HG03378 (cell line): ENCODE measurements around the gene RERG.

Experiments used
- ATAC-seq: cut with Tn5 transposase; IDR thresholded peaks from one replicate; pipeline ENCODE4 v1.9.1; 2021; ENCODE audit warnings: mild to moderate bottlenecking, moderate library complexity; ENCODE audit not compliant: unreplicated experiment

The RERG gene

DNA sequence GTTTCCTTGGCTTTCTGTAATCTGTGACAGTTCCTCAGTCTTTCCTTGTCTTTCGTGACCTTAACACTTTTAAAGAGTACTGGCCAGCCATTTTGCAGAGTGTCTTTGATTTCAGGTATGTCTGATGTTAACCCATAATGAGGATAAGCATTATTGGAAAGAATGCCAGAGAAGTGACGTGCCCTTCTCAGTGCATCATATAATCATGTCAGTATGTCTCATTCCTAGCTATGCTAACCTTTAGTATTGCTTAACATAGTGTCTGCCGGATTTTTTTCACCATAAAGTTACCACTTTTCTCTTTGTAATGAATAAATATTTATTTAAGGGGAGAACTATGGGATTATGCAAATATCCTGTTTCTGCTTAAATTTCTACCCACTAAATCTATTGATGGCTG is 28.5 kb downstream of the RERG start:
- no peak for ATAC-seq

- no peak for ATAC-seq
These were observed 33.1 kb downstream of the RERG start for GRCh38 chr12:15188127-15188526.

- ATAC-seq = no peak
These were observed 34.6 kb downstream of the RERG start for GRCh38 chr12:15186597-15186996.

GRCh38 chr12:15184484-15184883 is 36.7 kb downstream of the RERG start:
- no peak for ATAC-seq

GRCh38 chr12:15183821-15184220 is 37.4 kb downstream of the RERG start:
- no peak for ATAC-seq

DNA sequence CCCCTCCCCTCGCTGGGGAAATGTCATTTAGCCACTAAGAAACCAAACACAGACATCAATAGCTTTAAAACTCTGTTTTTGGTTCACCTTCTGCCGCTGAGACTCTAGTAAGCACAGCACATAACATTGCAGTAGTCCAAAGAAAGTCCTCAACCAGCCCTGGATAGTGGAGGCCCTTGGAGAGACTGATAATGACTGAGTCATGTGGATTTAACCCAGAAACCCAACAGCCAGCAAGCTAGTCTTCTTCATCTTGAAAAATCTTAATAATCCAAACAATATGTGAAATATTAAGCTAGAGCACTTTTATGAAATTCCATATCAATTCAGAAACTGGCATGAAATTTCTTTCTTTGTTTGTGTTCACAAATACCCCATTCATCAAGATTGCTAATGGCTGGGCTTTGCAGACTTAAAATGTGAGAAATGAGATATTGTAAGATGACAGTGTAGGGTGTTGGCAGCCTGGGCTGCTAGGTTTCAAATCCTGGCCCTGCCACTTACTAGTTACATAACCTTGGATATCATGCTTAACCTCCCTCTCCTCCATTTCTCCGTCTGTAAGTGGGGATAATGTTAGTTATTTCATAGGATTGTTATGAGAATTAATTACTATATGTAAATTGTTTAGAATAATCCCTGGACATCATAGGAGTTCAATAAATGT is 40.1 kb downstream of the RERG start:
- ATAC-seq = no peak

DNA sequence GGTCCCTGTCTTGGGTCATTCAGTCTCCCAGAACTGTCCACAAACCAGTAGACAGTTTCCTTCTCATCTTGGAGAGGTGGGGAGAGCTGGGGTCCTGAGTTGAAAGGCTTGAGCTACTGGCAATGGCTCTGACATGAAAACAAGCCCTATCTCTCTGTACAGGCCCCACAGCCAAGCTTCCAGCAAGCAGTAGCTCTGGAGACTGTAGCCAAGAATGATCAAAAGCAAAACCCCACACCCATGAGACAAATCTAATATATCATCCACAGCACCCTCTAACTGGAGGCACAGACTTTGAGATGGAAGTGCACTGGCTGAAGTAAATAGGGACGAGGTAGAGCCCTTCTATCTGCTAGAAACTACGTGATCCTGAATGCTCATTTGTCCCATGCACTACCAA is 40.9 kb downstream of the RERG start:
- no peak for ATAC-seq

GRCh38 chr12:15179672-15180071 is 41.5 kb downstream of the RERG start:
- no peak for ATAC-seq

- ATAC-seq = no peak
These were observed 48.1 kb downstream of the RERG start for GRCh38 chr12:15173142-15173541.

DNA sequence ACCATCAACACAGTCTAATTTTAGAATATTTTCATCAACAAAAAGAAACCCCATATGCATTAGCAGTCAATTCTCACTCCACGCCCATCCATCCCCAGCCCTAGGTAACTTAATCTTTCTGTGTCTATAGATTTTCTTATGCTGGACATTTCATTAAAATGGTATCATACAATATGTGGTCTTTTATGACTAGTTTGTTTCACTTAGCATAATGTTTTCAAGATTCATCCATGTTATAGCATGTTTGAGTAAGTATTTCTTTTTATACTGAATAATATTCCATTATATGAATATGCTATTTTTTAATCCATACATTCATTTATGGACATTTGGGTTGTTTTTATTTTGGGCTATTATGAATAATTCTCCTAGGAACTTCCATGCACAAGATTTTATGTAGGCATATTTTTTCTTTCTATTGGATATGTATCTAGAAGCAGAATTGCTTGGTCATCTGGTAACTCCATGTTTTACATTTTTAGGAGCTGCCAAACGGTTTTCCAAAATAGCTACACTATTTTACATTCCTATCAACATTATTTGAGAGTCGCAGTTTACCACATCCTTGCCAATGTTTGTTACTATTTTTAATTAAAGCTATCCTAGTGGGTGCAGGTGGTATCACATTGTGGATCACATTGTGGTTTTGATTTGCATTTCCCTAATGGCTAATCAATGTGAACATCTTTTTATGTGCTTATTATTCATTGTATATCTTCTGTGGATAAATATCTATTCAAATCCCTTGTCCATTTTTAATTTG is 49.0 kb downstream of the RERG start:
- no peak for ATAC-seq

- ATAC-seq = no peak
These were observed 50.1 kb downstream of the RERG start for GRCh38 chr12:15171012-15171655.

DNA sequence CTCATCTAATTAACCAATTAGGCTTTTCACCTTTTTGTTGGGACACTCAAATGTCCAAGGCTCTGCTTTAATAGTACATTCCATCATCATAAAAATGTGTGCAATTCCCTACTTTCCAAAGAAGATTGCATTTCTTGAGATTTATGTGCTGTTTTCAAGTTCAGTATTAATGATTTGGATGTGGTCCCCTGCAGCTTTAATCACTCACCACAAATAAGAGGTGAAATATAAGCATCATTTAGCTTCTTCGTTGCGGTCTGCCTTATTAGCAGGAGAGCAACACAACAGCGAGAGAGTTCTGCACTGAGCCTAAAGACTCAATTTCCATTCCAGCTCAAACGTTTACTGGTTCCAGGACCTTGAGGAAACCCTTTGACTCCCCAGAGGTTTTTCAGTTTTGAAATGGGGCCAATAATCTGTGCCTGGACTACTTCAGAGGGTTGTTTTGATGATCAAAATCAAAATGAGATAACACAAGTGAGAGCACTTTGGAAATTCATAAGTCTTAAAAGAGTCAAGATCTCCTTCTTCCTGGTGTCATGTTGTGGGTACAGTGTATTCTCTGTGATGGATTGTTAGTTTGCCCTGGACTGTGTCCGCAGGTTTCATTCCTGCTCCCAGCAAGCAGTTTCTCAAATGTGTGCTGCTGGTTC is 53.1 kb downstream of the RERG start:
- ATAC-seq = no peak

DNA sequence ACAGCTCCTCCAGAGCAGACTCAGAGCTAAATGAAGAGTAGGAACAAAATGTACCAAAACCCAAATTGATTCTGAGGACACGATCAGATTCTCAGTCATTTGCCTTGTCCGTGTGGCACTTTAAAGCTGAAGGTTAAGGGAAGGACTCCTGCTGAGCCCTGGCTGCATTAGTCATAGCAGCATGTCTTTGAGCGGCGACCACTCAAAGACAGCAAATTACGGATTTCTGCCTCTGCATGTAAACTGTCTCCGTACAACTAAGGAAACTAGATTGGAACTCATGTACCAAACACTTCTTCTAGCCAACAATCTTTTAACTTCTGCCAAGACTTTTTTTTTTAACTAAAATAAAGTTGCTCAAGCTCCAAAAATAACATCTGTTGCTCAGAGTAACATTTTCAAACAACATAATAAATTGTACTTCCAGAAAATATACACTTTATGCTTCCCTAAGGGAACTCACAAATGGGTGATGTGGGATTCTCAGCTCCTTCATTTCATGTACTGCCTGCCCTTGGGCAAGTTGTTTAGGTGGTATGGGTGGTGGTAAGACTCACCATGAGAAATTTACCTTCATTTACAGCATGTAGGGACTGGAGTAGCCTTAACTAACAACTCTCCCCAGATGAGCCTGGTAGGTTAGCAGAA is 56.1 kb downstream of the RERG start:
- ATAC-seq = no peak

DNA sequence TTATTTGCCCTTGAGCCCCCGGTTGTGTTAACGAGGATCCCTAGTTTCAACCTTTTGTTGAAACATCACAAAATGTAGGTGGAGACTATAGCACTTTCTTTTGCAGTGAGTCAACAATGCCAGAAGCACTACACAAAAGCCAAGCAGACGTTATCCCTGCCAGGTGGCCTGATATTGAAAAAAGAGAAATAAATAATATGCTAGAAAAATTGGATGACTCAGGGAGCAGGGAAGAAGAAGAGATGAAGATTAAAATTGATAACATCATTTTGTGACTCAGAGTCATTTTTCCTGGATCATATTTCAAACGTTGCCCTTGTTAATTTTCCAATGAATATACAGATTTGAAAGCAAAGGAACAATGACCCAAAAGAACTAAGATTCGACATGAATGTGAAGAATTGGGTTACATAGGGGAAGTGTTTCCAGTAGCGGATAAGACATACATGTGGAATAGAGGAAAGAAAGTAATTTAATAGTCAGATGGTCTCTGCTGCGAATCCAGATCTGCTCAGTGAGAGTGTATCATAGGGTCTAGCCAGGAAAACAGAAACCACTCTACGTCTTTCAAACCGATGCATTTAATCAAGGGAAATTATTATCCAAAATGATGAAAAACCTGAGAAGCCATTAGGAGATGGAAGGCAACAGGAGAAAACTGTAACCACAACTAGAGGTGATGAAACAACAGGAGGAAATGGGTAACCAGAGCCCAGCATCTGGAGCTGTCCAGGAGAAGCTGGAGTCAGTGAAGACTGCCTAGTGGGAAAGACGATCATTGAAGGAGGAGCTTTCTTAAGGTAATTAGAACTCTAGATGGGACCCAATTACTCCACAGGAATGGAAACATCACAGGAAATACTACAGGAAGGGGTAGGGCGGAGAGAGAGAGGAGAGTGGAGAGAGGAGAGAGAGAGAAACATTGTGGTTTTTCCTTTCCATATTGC is 57.9 kb downstream of the RERG start:
- no peak for ATAC-seq

- ATAC-seq = no peak
These were observed 63.1 kb downstream of the RERG start for GRCh38 chr12:15158083-15158482.

DNA sequence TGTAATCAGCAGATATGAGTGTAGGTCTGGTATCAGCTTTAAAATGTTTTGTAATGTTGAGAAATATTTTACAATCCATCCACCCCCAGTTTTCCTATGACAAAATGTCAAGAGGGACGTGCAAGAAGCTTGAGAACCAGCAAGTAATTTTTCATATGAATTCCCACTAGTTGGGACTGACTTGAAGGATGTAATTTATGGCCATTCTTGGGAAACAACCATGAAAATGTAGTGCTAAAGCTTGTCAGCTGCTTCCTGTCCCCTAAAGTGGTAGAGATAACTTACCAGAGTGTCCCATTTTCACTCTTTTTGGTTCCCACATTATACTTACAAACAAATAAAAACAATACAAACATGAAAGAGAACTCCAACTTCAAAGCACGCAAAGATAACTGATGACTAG is 63.9 kb downstream of the RERG start:
- no peak for ATAC-seq

GRCh38 chr12:15155271-15155670 is 65.9 kb downstream of the RERG start:
- ATAC-seq = no peak

GRCh38 chr12:15154103-15154502 is 67.1 kb downstream of the RERG start:
- ATAC-seq = no peak

DNA sequence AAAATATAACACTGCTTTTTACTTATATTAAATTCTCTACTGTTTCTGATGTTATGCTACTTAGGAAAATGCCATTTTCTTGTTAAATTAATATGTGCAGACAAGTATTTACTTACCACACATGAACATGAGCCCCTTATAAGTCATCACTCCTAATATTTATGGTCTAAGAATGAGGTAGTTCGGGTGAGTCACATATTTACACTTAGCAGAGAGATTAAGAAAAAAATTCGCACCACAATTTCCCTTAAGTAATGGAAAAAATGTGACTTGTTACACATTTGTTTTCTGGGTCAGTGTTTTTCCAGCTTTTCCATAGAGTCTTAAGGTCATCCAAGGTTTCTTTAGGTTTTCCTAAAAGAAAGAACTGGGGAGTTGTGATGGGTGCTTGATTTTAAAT is 68.3 kb downstream of the RERG start:
- no peak for ATAC-seq

DNA sequence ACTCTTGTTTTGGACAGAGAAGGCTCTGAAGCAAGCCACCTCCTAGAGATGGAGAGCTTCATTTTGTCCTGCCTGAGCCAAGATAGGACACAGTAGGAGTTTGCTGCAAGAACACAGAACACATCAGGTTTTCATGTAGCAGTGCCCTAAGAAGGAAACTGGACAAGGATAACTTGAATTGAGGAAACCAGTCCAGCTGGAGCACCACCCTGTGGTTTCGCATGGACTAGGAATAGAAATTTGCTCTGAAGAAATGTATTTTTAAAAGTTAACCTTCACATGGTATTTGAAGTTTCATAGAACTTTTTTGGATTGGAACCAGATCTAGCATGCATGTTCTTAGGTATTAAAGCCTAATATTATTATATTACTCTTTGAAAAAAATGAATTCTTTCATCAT is 68.8 kb downstream of the RERG start:
- no peak for ATAC-seq
